ENCODE results near the gene UGT1A5.
A peak's percentile ranks its signal among the peaks of the same experiment; 100 is the strongest.

Gene UGT1A5

GRCh38 chr2:233712611-233713261, at the start of gene UGT1A5:
UGT1A5 (plus strand) TSS chr2:233712907; CDS start chr2:233712992, 85 bp downstream.
- DNase-seq = no peak

GRCh38 chr2:233663911-233664310, 48.8 kb upstream of the UGT1A5 start:
- DNase-seq = no peak

- DNase-seq = no peak
These were observed 44.0 kb upstream of the UGT1A5 start for GRCh38 chr2:233668605-233669260.

- no peak for DNase-seq
These were observed 41.2 kb upstream of the UGT1A5 start, which contains the start of gene UGT1A9 for GRCh38 chr2:233671290-233672161. UGT1A9 (plus strand) TSS chr2:233671898; CDS start chr2:233671935, 37 bp downstream.

- DNase-seq = peak; percentile 40
These were observed 39.8 kb upstream of the UGT1A5 start for GRCh38 chr2:233672886-233673285.

- DNase-seq = no peak
These were observed 38.8 kb upstream of the UGT1A5 start for GRCh38 chr2:233673896-233674295.

- no peak for DNase-seq
These were observed 38.4 kb upstream of the UGT1A5 start for GRCh38 chr2:233674314-233674713.

GRCh38 chr2:233674995-233675394, 37.7 kb upstream of the UGT1A5 start:
- no peak for DNase-seq

GRCh38 chr2:233676046-233676445, 36.7 kb upstream of the UGT1A5 start:
- DNase-seq = no peak

GRCh38 chr2:233679196-233679595, 33.5 kb upstream of the UGT1A5 start:
- no peak for DNase-seq

- no peak for DNase-seq
These were observed 32.2 kb upstream of the UGT1A5 start for GRCh38 chr2:233680361-233681045.

- no peak for DNase-seq
These were observed 31.1 kb upstream of the UGT1A5 start, which contains the start of gene UGT1A7 for GRCh38 chr2:233681521-233682099. UGT1A7 (plus strand) TSS chr2:233681901; CDS start chr2:233681938, 37 bp downstream.

- DNase-seq = no peak
These were observed 28.1 kb upstream of the UGT1A5 start for GRCh38 chr2:233684640-233685039.

GRCh38 chr2:233686928-233687327, 25.8 kb upstream of the UGT1A5 start:
- peak; percentile 3 for DNase-seq

GRCh38 chr2:233688341-233688740, 24.4 kb upstream of the UGT1A5 start:
- DNase-seq = no peak

GRCh38 chr2:233689031-233689430, 23.7 kb upstream of the UGT1A5 start:
- DNase-seq = no peak

- peak; percentile 15 for DNase-seq
These were observed 23.2 kb upstream of the UGT1A5 start for GRCh38 chr2:233689501-233689900.

- no peak for DNase-seq
These were observed 22.3 kb upstream of the UGT1A5 start for GRCh38 chr2:233690444-233690843.

GRCh38 chr2:233691443-233692433, 21.0 kb upstream of the UGT1A5 start:
- DNase-seq = no peak

- no peak for DNase-seq
These were observed 20.1 kb upstream of the UGT1A5 start, which contains the start of gene UGT1A6 for GRCh38 chr2:233692648-233693047. UGT1A6 (plus strand) TSS chr2:233692890; CDS start chr2:233693005, 115 bp downstream.

GRCh38 chr2:233693963-233694362, 18.7 kb upstream of the UGT1A5 start:
- no peak for DNase-seq

All from MV-4-11 (cell line).